Endothelial cell of umbilical vein (primary cell): ENCODE data around the gene C12orf60. TPM values are rescaled to one million over a fixed set of nuclear protein-coding genes. Genes with fewer than 3 reads are reported as not detected.
A peak's percentile ranks its signal among the peaks of the same experiment; 100 is the strongest.

ENCODE experiments used
- BruUV-seq: library from RNA; stranded (reverse); fragments of 400-500 nt; replicated peaks from 2 replicates; lab custom pipeline; 2021; lab: Mats Ljungman, UMichigan
- CTCF ChIA-PET: fragments of 300-600, 350-600 bp; sonication (Branson Sonifier 250); formaldehyde crosslinking; loops from one replicate; lab custom pipeline; 2021; ENCODE audit warnings: antibody characterized with exemption, inconsistent platforms; lab: Charles Lee
- POLR2A ChIA-PET: fragments of 300-600, 350-600 bp; sonication (Branson Sonifier 250); formaldehyde crosslinking; loops from one replicate; lab custom pipeline; 2021; ENCODE audit warnings: antibody characterized with exemption, inconsistent platforms; lab: Charles Lee
- DNase-seq: peaks from one replicate; pipeline ENCODE4 v3.0.0-alpha.2; 2011; ENCODE audit warnings: low read depth, low spot score
- FAIRE-seq: peaks from 2 replicates; lab custom pipeline; 2011; peaks lifted over from hg19 to GRCh38; lab: Jason Lieb, UNC
- H2AFZ ChIP-seq: 2 replicates; pipeline ENCODE4 v1.6.0; 2012; ENCODE audit warnings: low read depth, low read length, control low read depth, inconsistent platforms
- H3K27ac ChIP-seq: 2 replicates; pipeline ENCODE4 v1.5.1; 2011; ENCODE audit warnings: low read depth, mild to moderate bottlenecking, control low read depth, low read length, moderate library complexity; ENCODE audit not compliant: insufficient read depth
- H3K27me3 ChIP-seq, 2 experiments: 2 replicates each; pipeline versions ENCODE4 v1.6.0 to v1.6.1; 2011; ENCODE audit warnings: low read length in 2 of 2, mixed read lengths in 1 of 2; ENCODE audit not compliant: control insufficient read depth in 2 of 2, insufficient read depth in 2 of 2
- H3K36me3 ChIP-seq, 2 experiments: 2 replicates in 1 of 2; 3 replicates in 1 of 2; pipeline ENCODE4 v1.5.1; 2011; ENCODE audit warnings: low read length in 2 of 2, mild to moderate bottlenecking in 1 of 2, moderate library complexity in 1 of 2; ENCODE audit not compliant: control insufficient read depth in 2 of 2, insufficient read depth in 2 of 2; ENCODE audit errors: extremely low read depth in 1 of 2
- H3K4me1 ChIP-seq: 3 replicates; pipeline ENCODE4 v1.5.1; 2011; ENCODE audit warnings: mild to moderate bottlenecking, low read length; ENCODE audit not compliant: control insufficient read depth, insufficient read depth; ENCODE audit errors: extremely low read depth
- H3K4me2 ChIP-seq: 2 replicates; pipeline ENCODE4 v1.6.1; 2011; ENCODE audit warnings: low read length, control low read depth, mixed read lengths; ENCODE audit not compliant: insufficient read depth
- H3K4me3 ChIP-seq, 3 experiments: fragments of 200-600 bp in 1 of 3; sonication (generic), shearing (Covaris generic) in 1 of 3; replicated peaks in 1 of 3; 2 replicates each; pipeline ENCODE4 v1.5.1; 2011 to 2016; ENCODE audit warnings: control low read depth in 3 of 3, low read length in 3 of 3, mild to moderate bottlenecking in 2 of 3, inconsistent platforms in 1 of 3, low read depth in 1 of 3, moderate library complexity in 1 of 3; ENCODE audit not compliant: insufficient read depth in 1 of 3
- H3K79me2 ChIP-seq: 2 replicates; pipeline ENCODE4 v1.6.0; 2012; ENCODE audit warnings: low read length, inconsistent platforms; ENCODE audit not compliant: control insufficient read depth, insufficient read depth
- H3K9ac ChIP-seq: replicated peaks from 2 replicates; pipeline ENCODE3; 2011; ENCODE audit warnings: low read length, control low read depth; ENCODE audit not compliant: insufficient read depth; ENCODE audit errors: extremely low read depth
- H3K9me1 ChIP-seq: replicated peaks from 3 replicates; pipeline ENCODE4 v1.6.0; 2011; ENCODE audit warnings: mild to moderate bottlenecking, low read length; ENCODE audit not compliant: control insufficient read depth, insufficient read depth; ENCODE audit errors: extremely low read depth
- H3K9me3 ChIP-seq: replicated peaks from 2 replicates; pipeline ENCODE4 v1.5.1; 2012; ENCODE audit warnings: low read length, inconsistent platforms; ENCODE audit not compliant: control insufficient read depth, insufficient read depth
- H4K20me1 ChIP-seq: replicated peaks from 2 replicates; pipeline ENCODE3; 2011; ENCODE audit warnings: mild to moderate bottlenecking, low read length; ENCODE audit not compliant: control insufficient read depth, insufficient read depth; ENCODE audit errors: extremely low read depth
- CTCF ChIP-seq, 2 donors: IDR thresholded peaks; 1 replicate in 1 of 2; 2 replicates in 1 of 2; pipeline ENCODE4 v1.5.1; 2011; ENCODE audit warnings: low read length in 2 of 2, mild to moderate bottlenecking in 2 of 2, moderate library complexity in 2 of 2, control low read depth in 1 of 2, inconsistent platforms in 1 of 2, low read depth in 1 of 2; ENCODE audit not compliant: insufficient read depth in 1 of 2; ENCODE audit errors: extremely low read depth in 1 of 2
- EZH2 ChIP-seq: IDR thresholded peaks from 2 replicates; pipeline ENCODE4 v1.6.1; 2012; ENCODE audit warnings: borderline replicate concordance, low read depth, mild to moderate bottlenecking, moderate library complexity, low read length, inconsistent platforms; ENCODE audit not compliant: severe bottlenecking
- FOS ChIP-seq: IDR thresholded peaks from 2 replicates; pipeline ENCODE4 v1.6.1; 2011; ENCODE audit warnings: mild to moderate bottlenecking, low read length, moderate library complexity, borderline replicate concordance; ENCODE audit not compliant: insufficient read depth
- GATA2 ChIP-seq: IDR thresholded peaks from 2 replicates; pipeline ENCODE4 v1.7.0; 2011; ENCODE audit warnings: low read depth, mild to moderate bottlenecking, moderate library complexity, mixed read lengths, low read length; ENCODE audit not compliant: insufficient read length, insufficient read depth
- JUN ChIP-seq: IDR thresholded peaks from 2 replicates; pipeline ENCODE4 v1.6.1; 2011; ENCODE audit warnings: borderline replicate concordance, low read depth; ENCODE audit not compliant: insufficient read length, insufficient read depth
- MAX ChIP-seq: IDR thresholded peaks from 2 replicates; pipeline ENCODE4 v1.6.1; 2011; ENCODE audit not compliant: insufficient read depth, insufficient read length
- MYC ChIP-seq: IDR thresholded peaks from one replicate; pipeline ENCODE4 v1.6.1; 2011; ENCODE audit warnings: mild to moderate bottlenecking, low read depth, low read length
- POLR2A ChIP-seq: IDR thresholded peaks from 2 replicates; pipeline ENCODE4 v1.6.1; 2012; ENCODE audit warnings: low read depth, mild to moderate bottlenecking, control low read depth, low read length
- POLR2AphosphoS5 ChIP-seq: IDR thresholded peaks from 2 replicates; pipeline ENCODE4 v1.6.1; 2012; ENCODE audit warnings: low read depth, mild to moderate bottlenecking, control low read depth, low read length, moderate library complexity; ENCODE audit not compliant: insufficient read depth
- dilution Hi-C: fragments of 300-500 bp; cut with MboI; formaldehyde crosslinking; loops from one replicate; pipeline ENCODE4 v1.15.0; 2019; ENCODE audit warnings: low sequenced_read_pairs; ENCODE audit not compliant: extremely low pct_ligation_motif_present
- intact Hi-C: fragments of 100-400 bp; cut with micrococcal nuclease; formaldehyde crosslinking; loops from one replicate; pipeline ENCODE4 v1.10.0; 2022
- polyA plus RNA-seq, 4 experiments: library from polyadenylated mRNA; depleted of rRNA in 3 of 4; stranded (reverse) in 3 of 4; unstranded in 1 of 4; fragments of >200 nt; gene quantifications; 2 replicates each; pipeline versions ENCODE4 v1.2.1 to v1.2.3, GENCODE V29; 2011 to 2012; ENCODE audit warnings: missing spikeins in 1 of 4
- total RNA-seq: library from RNA; stranded (reverse); gene quantifications from 2 replicates; pipeline ENCODE4 v1.2.3, GENCODE V29; 2021

The C12orf60 gene
- total and polyA plus RNA-seq, 2 donors (not counting 3 experiments of a cell fraction or from before 2014, with no cell fraction given): 0.52 to 1.3 TPM

GRCh38 chr12:14775636-14775980 lies 27.9 kb upstream of the C12orf60 start:
- FAIRE-seq (no peak), DNase-seq (no peak)
- H3K36me3 ChIP-seq: no peaks in the 10 kb centered on the region
- H3K79me2 ChIP-seq: peaks cover 19% of the 10 kb centered on the region
- POLR2A ChIA-PET: interaction anchor here (1.6 kb wide), 1 partner anchor 28 kb away, joined by 6 read pairs; the partner anchor contains the start of genes C12orf60 and WBP11
- H3K9me1 ChIP-seq: no peaks in the 10 kb centered on the region
- H3K27ac ChIP-seq: peak overlapping the region; percentile 77
- peaks cover 18% of the 10 kb centered on the region for H3K4me1 ChIP-seq
- no peak overlapping the region for H2AFZ ChIP-seq
- TF ChIP-seq POLR2A (no peak), MAX (no peak), GATA2 (no peak), JUN (no peak), MYC (no peak), CTCF (IDR thresholded peaks at IDR 0.05; ENCODE audit: extremely low read depth in 1 of 2, insufficient read depth in 1 of 2, low read depth in 1 of 2, low read length in 2 of 2) (no peak), EZH2 (no peak), POLR2AphosphoS5 (no peak), FOS (no peak)
- H3K27me3 ChIP-seq: no peaks in the 10 kb centered on the region
- dilution Hi-C loops: no loop called here
- no peaks in the 10 kb centered on the region for H4K20me1 ChIP-seq
- peak overlapping the region; percentile 80 for H3K9ac ChIP-seq
- peak overlapping the region in 2 of 3 experiments; percentile 50 to 56 for H3K4me3 ChIP-seq
- peak overlapping the region; percentile 79 for H3K4me2 ChIP-seq
- intact Hi-C loops: loop anchor here (2.0 kb wide), 2 partner anchors 177 to 185 kb away; partner anchors contain the start of gene ARHGDIB
- CTCF ChIA-PET: interaction anchor here (0.7 to 2.4 kb wide), 11 partner anchors 9 to 518 kb away, joined by 3 to 11 read pairs (median 5); partner anchors contain the start of genes C12orf60, RERG and WBP11
- H3K9me3 ChIP-seq: no peaks in the 10 kb centered on the region
- BruUV-seq: no TSS peak
